ENCODE data around the gene FKBP3. TPM values are rescaled to one million over a fixed set of nuclear protein-coding genes. Genes with fewer than 3 reads are reported as not detected.

FKBP3 gene
- total and polyA plus RNA-seq, 2 of the 8 experiments (the other 6 are each of a cell fraction or from before 2014, with no cell fraction given) = 36.0 to 149 TPM

DNA sequence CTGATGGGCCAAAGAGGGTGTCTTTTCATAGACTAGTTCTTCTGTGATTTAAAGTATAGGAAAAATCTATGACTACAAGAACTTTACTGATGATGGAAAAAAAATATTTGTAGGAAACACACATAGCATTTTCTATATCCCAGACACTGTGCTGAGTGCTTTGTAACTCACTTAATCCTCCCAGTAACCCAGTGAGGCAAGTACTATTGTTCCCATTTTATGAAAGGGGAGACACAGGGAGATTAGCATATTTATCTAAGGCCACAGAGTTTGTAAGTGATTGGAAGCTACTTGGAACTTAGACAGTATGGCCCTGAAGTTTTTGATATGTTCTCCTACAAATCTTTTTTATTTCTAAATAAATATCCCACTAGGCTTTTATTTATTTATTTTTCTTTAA, 30.5 kb downstream of the FKBP3 start:
- Histone ChIP-seq H3K4me3 (ENCODE audit: extremely low read depth in 1 of 4, insufficient read depth in 2 of 4, low read depth in 3 of 4, low read length in 4 of 4) (no peak overlapping the region), H3K36me3 (ENCODE audit: control insufficient read depth in 2 of 4, insufficient read depth in 4 of 4, low read length in 3 of 4) (peaks cover 6 to 66% (median 17%) of the 10 kb centered on the region in 4 experiments), H2BK12ac (ENCODE audit: low read depth, low read length) (no peak overlapping the region), H3K9me3 (ENCODE audit: insufficient read depth in 2 of 2, low read depth in 1 of 2, low read length in 1 of 2) (no peaks in the 10 kb centered on the region), H2BK15ac (ENCODE audit: low read length) (no peak overlapping the region), H3K23me2 (ENCODE audit: low read depth, low read length) (no peaks in the 10 kb centered on the region; the same call in 1 of the 2 replicates), H3K79me1 (ENCODE audit: low read depth, low read length) (no peaks in the 10 kb centered on the region), H4K91ac (replicated peaks; ENCODE audit: insufficient read length, low read length) (no peak overlapping the region), H3K79me2 (ENCODE audit: control insufficient read depth in 1 of 2, insufficient read depth in 2 of 2, low read length in 2 of 2) (no peaks in the 10 kb centered on the region), H3K4me1 (replicated peaks in 1 of 4; ENCODE audit: control insufficient read depth in 3 of 4, insufficient read depth in 4 of 4, low read length in 3 of 4) (no peaks in the 10 kb centered on the region), H3K56ac (replicated peaks; ENCODE audit: insufficient read length, low read depth, low read length) (no peak overlapping the region), H3K14ac (ENCODE audit: insufficient read length) (no peak overlapping the region), H3K23ac (ENCODE audit: insufficient read length) (no peak overlapping the region), H3K9ac (replicated peaks in 1 of 4; ENCODE audit: extremely low read depth in 1 of 4, low read depth in 3 of 4, low read length in 3 of 4) (no peak overlapping the region), H4K5ac (ENCODE audit: insufficient read length, low read depth, low read length) (no peak overlapping the region), H4K20me1 (replicated peaks in 1 of 2; ENCODE audit: control insufficient read depth in 1 of 2, insufficient read depth in 2 of 2, low read length in 2 of 2) (no peaks in the 10 kb centered on the region), H2AK5ac (ENCODE audit: low read depth, low read length) (no peak overlapping the region), H2BK120ac (replicated peaks; ENCODE audit: low read depth, low read length) (no peak overlapping the region), H3K4me2 (ENCODE audit: insufficient read depth in 1 of 2, low read depth in 2 of 2, low read length in 2 of 2) (no peak overlapping the region), H2AFZ (ENCODE audit: low read length) (no peak overlapping the region), H3K27me3 (replicated peaks in 1 of 4; ENCODE audit: control insufficient read depth in 3 of 4, extremely low read depth in 1 of 4, insufficient read depth in 3 of 4, low read length in 3 of 4) (no peaks in the 10 kb centered on the region), H3K18ac (ENCODE audit: extremely low read depth, low read length) (no peak overlapping the region), H3K27ac (ENCODE audit: low read depth, low read length) (no peak overlapping the region), H3K4ac (replicated peaks; ENCODE audit: insufficient read length, low read depth, low read length) (no peak overlapping the region), H4K8ac (ENCODE audit: extremely low read depth, insufficient read depth, low read length) (no peak overlapping the region), H2BK20ac (ENCODE audit: low read length) (no peak overlapping the region), H2BK5ac (ENCODE audit: low read depth, low read length) (no peak overlapping the region)
- DNase-seq (ENCODE audit: low read depth in 1 of 2, low spot score in 2 of 2) (no peak), FAIRE-seq (no peak)
- ChIA-PET POLR2A (ENCODE audit: partially characterized antibody) (no interaction called here), CTCF (ENCODE audit: partially characterized antibody) (no interaction called here)
- TF ChIP-seq SRF (IDR thresholded peaks at IDR 0.05; ENCODE audit: low read depth, low read length) (no peak), KDM1A (IDR thresholded peaks at IDR 0.05; ENCODE audit: borderline replicate concordance, low read length) (no peak), EZH2 (IDR thresholded peaks at IDR 0.05; ENCODE audit: low read depth, low read length, severe bottlenecking) (no peak)

Measured in H1 (cell line).